Stimulated activated naive B cell treated with anti-CD40 and anti-IgM and Interleukin-4, amounts not matched to agents 10 μg/mL and 1 μg/mL and 100 μg/mL, for 72 hours (primary cell): Measurements from ENCODE around the gene PGBD1.

ENCODE experiments used
- ATAC-seq, 2 donors: fragments of 150-1000 bp; cut with Tn5 transposase; replicated peaks; 2 replicates each; pipeline ENCODE4 v1.10.0; 2021; ENCODE audit warnings: moderate library complexity in 1 of 2
- DNase-seq: peaks from one replicate; pipeline ENCODE4 v3.0.0; 2021
- H3K27ac Mint-ChIP-seq: one replicate; pipeline ENCODE4 v1.8.0; 2022; ENCODE audit warnings: mild to moderate bottlenecking, mixed read lengths
- H3K27me3 Mint-ChIP-seq, 2 donors: one replicate each; pipeline ENCODE4 v1.8.0; 2022; ENCODE audit warnings: mixed read lengths in 2 of 2
- H3K36me3 Mint-ChIP-seq, 2 donors: one replicate each; pipeline ENCODE4 v1.8.0; 2022; ENCODE audit warnings: mixed read lengths in 2 of 2, mild to moderate bottlenecking in 1 of 2
- H3K4me1 Mint-ChIP-seq, 2 donors: one replicate each; pipeline ENCODE4 v1.8.0; 2022; ENCODE audit warnings: mixed read lengths in 2 of 2, mild to moderate bottlenecking in 1 of 2
- H3K4me3 Mint-ChIP-seq, 2 donors: one replicate each; pipeline ENCODE4 v1.8.0; 2022; ENCODE audit warnings: mild to moderate bottlenecking in 2 of 2, mixed read lengths in 2 of 2, moderate library complexity in 1 of 2
- H3K9me3 Mint-ChIP-seq, 2 donors: one replicate each; pipeline ENCODE4 v1.8.0; 2022; ENCODE audit warnings: mixed read lengths in 2 of 2, mild to moderate bottlenecking in 1 of 2

PGBD1 gene

DNA sequence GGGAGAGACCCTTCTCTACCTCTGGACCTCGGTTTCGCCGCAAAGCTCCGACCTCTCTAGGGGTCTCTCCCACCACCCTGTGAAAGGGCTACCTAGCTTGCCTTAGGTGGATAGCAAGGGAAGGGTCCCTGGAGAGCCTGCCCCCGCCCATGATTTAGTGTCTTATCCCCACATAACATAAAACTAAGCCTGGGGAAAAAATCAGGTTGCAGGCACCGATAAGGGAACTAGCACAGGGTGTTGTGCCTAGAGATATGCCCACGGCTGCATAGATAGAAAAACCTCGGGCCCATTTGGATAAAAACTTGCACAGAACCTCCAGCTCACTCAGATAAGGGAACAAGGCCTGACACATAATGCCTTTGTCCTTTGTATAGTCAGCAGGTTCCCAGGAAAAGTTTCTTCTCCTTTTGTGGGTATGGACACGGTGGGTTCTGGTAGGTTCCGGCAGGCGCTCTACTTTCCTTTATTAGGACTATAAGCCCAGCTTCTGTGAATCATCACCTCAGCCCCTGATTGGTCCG, 53.7 kb downstream of the PGBD1 start:
- H3K27me3 Mint-ChIP-seq: no peaks in the 10 kb centered on the region
- H3K4me3 Mint-ChIP-seq: no peak overlapping the region
- DNase-seq: no peak
- peaks cover 0 to 3% of the 10 kb centered on the region in 2 donors for H3K9me3 Mint-ChIP-seq
- peaks cover 0 to under 1% of the 10 kb centered on the region in 2 donors for H3K36me3 Mint-ChIP-seq
- ATAC-seq: peak; percentile 1 to 3
- peaks cover 10 to 17% of the 10 kb centered on the region in 2 donors for H3K4me1 Mint-ChIP-seq
- H3K27ac Mint-ChIP-seq: no peak overlapping the region

DNA sequence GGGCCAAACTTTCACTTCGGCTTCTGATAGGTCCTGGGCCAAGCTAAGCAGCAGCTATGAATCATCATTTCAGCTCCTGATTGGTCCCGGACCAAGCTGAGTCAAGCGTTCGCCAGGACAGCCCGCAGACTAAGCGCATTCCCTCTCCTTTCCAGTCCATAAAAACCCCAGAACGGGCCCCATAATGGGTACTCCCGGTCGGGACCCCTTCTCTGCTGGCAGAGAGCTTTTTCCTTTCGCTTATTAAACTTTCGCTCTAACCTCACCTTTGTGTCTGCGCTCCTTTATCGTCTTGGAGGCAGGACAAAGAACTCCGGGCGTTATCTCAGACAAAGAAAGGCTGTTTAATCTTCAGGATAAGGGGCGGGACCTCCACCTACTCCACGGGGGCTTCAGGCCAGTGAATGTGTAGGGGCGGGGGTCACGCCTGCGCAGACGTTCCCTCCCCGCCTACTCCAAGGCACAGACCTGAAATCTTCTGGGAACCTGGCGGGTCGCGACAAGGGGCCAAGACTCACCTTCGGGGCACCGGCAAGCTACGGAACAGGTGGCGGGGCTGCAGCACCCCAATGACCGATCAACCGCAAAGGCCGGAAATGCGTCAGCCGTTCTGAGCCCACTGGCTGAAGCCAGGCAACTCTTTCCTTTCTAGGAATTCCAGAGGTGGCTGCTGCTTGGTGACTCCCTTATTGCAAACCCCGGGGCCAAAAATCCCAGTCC, 54.4 kb downstream of the PGBD1 start, which contains the start of gene ZSCAN31:
Gene ZSCAN31, minus strand, starts transcription at position 585 of the 720 bp plus-strand sequence. CDS start 6,465 bp downstream, outside the sequence.
- Mint-ChIP-seq H3K4me3 (no peak within 1 kb of the TSS), H3K36me3 (peaks cover 3 to 4% of the 10 kb centered on the region in 2 donors)
- ATAC-seq: peak; percentile 84

DNA sequence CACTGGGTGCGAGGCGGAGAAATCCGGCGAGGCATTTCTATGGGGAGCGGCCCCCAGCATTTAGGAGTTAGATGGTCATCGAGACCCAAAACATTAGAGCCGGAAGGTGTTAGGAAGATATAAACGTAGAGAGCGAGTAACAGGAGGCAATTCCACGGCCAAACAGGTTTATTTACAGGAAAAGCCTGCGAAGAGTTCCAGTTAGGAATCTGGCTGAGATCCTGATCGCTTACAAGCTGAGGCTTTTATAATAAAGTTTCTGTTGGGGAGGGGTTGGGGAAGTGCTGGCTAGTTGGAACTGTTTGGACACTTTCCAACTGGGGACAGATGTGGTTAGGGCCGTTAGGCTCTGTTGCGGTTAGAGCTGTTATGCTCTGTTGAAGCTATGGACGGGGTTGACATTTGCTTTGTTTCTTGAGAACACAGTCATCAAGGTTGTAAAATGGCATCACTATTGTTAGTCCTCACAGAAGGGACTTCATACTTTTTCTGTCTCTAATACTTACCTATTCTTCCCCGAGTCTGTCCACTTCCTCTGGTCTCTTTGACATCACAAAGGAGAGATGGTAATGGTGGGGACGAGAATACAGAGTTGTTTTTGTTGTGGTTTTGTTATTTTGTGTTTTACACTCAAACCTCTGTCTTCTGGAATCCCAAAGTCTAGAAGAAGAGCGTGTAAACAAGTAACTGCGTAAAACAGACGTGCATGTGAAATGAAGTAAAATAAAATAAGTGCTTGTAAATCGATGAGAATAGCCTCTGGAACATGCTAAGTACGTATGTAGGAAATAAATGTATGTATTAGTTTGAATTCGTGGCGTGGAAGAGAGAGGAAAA, 55.1 kb downstream of the PGBD1 start:
- Mint-ChIP-seq H3K27ac (no peak overlapping the region), H3K9me3 (peaks cover 0 to 8% of the 10 kb centered on the region in 2 donors), H3K4me1 (peaks cover 10 to 17% of the 10 kb centered on the region in 2 donors), H3K4me3 (no peak overlapping the region), H3K36me3 (peaks cover 3 to 4% of the 10 kb centered on the region in 2 donors), H3K27me3 (no peaks in the 10 kb centered on the region)
- peak; percentile 70 for DNase-seq
- ATAC-seq: peak; percentile 75 to 79

More for the DNA sequence above, 54.4 kb downstream of the PGBD1 start, which contains the start of gene ZSCAN31:
- Mint-ChIP-seq H3K9me3 (peaks cover 0 to 5% of the 10 kb centered on the region in 2 donors), H3K27ac (no peak within 1 kb of the TSS), H3K4me1 (peaks cover 10 to 17% of the 10 kb centered on the region in 2 donors), H3K27me3 (no peaks in the 10 kb centered on the region)
- peak; percentile 85 for DNase-seq

GRCh38 chr6:28337121-28337520, 55.7 kb downstream of the PGBD1 start:
- DNase-seq (no peak), ATAC-seq (no peak)
- Mint-ChIP-seq H3K36me3 (peaks cover 3 to 4% of the 10 kb centered on the region in 2 donors), H3K27me3 (no peaks in the 10 kb centered on the region), H3K27ac (no peak overlapping the region), H3K4me1 (peaks cover 10 to 17% of the 10 kb centered on the region in 2 donors), H3K9me3 (peaks cover 0 to 10% of the 10 kb centered on the region in 2 donors), H3K4me3 (no peak overlapping the region)

- no peaks in the 10 kb centered on the region for H3K4me1 Mint-ChIP-seq
- no peak for ATAC-seq
- DNase-seq: no peak
- peaks cover 0 to 6% of the 10 kb centered on the region in 2 donors for H3K9me3 Mint-ChIP-seq
- H3K36me3 Mint-ChIP-seq: peaks cover 3 to 4% of the 10 kb centered on the region in 2 donors
- H3K27ac Mint-ChIP-seq: no peak overlapping the region
- H3K27me3 Mint-ChIP-seq: peaks cover 3 to 6% of the 10 kb centered on the region in 2 donors
- no peak overlapping the region for H3K4me3 Mint-ChIP-seq
Observed at GRCh38 chr6:28340310-28341095, 59.1 kb downstream of the PGBD1 start.

GRCh38 chr6:28343898-28344677, 62.7 kb downstream of the PGBD1 start:
- DNase-seq (no peak), ATAC-seq (no peak)
- Mint-ChIP-seq H3K4me3 (no peak overlapping the region), H3K36me3 (peaks cover 3 to 4% of the 10 kb centered on the region in 2 donors), H3K27ac (no peak overlapping the region), H3K9me3 (peaks cover 0 to 6% of the 10 kb centered on the region in 2 donors), H3K27me3 (peaks cover 6 to 8% of the 10 kb centered on the region in 2 donors), H3K4me1 (no peaks in the 10 kb centered on the region)

DNA sequence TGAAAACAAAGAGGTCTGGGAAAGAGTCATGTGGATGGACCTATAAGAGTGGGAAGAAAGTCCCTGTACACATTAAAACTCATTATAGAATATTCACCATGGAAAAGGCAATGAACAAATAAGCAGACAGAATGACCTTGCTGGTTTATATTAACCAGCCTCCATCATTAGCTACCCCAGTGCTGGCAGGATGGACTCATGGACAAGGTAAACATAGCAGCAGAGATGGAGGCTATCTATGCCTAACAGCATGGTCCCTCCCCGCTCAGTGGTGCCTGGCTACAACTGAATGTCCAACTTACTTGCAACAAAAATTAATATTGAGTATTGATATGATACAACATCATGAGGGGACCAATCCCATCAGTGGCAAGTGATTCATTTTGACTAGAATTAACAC, 63.8 kb downstream of the PGBD1 start:
- Mint-ChIP-seq H3K9me3 (peaks cover 0 to 6% of the 10 kb centered on the region in 2 donors), H3K27me3 (peaks cover 6 to 8% of the 10 kb centered on the region in 2 donors), H3K36me3 (peaks cover 4 to 7% of the 10 kb centered on the region in 2 donors), H3K27ac (no peak overlapping the region), H3K4me3 (no peak overlapping the region), H3K4me1 (peaks cover 0 to 1% of the 10 kb centered on the region in 2 donors)
- DNase-seq: no peak
- no peak for ATAC-seq

- Mint-ChIP-seq H3K4me3 (no peak overlapping the region), H3K27me3 (peaks cover 6 to 8% of the 10 kb centered on the region in 2 donors), H3K9me3 (peaks cover 0 to 2% of the 10 kb centered on the region in 2 donors), H3K27ac (peak overlapping the region; percentile 11), H3K4me1 (peaks cover 4 to 18% of the 10 kb centered on the region in 2 donors), H3K36me3 (peaks cover 2 to 3% of the 10 kb centered on the region in 2 donors)
- ATAC-seq (no peak), DNase-seq (no peak)
Observed at GRCh38 chr6:28347119-28347518, 65.7 kb downstream of the PGBD1 start.

- DNase-seq (no peak), ATAC-seq (peak; percentile 17 to 20)
- Mint-ChIP-seq H3K36me3 (peaks cover 2 to 8% of the 10 kb centered on the region in 2 donors), H3K27ac (peak overlapping the region; percentile 97), H3K27me3 (peaks cover 3 to 6% of the 10 kb centered on the region in 2 donors), H3K4me3 (peak overlapping the region; percentile 95 to 99), H3K9me3 (peaks cover 0 to 2% of the 10 kb centered on the region in 2 donors), H3K4me1 (peaks cover 9 to 35% of the 10 kb centered on the region in 2 donors)
Observed at GRCh38 chr6:28349344-28349891, 68.0 kb downstream of the PGBD1 start.

DNA sequence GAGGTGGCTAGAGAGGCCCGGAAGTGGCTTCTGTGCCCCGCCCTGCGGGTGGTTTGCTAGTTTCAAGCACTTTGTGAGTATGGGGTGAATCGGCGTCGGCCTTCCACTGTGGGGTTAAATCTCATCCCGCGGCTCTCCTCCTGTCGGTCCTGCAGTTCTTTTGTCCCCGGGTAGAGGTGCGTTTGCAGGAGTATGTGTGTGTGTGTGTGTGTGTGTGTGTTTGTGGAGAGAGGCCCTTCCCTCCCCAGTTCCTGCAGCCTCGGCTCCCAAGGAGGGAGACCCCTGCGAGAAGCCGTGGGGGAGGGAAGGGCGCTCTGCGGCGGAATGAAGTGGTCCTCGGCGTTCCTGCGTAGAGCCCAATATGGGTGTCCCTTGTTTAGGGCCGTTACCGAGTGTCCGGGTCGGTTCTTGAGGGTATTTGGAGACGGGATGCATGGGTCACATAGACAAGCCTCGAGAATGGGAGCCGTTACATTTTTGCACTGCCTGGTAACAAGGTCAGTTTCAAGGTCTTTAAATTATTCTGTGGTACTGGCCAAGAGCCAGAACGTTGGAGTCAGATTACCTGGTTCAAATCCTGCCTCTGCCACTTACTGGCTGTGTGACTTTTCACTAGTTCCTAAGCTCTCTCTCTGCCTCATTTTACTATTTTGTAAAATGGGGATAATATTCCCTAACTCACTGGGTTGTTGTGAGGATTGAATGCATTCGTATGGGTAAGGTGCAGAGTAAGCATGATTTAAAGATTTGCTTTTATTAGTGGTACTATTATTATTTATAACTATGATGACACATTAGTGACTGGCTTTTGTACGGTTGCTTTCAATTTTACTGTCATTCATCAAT, 68.7 kb downstream of the PGBD1 start, which contains the start of gene ZKSCAN3:
Gene ZKSCAN3, plus strand, starts transcription at position 56 of the 846 bp plus-strand sequence. CDS start 9,640 bp downstream, outside the sequence.
- H3K27me3 Mint-ChIP-seq: peaks cover 0 to 5% of the 10 kb centered on the region in 2 donors
- H3K9me3 Mint-ChIP-seq: peaks cover 0 to 2% of the 10 kb centered on the region in 2 donors
- H3K27ac Mint-ChIP-seq: peak within 1 kb of the TSS; percentile 97
- peak; percentile 100 for ATAC-seq
- H3K4me3 Mint-ChIP-seq: peak within 1 kb of the TSS; percentile 95 to 99
- peaks cover 9 to 35% of the 10 kb centered on the region in 2 donors for H3K4me1 Mint-ChIP-seq
- peaks cover 2 to 8% of the 10 kb centered on the region in 2 donors for H3K36me3 Mint-ChIP-seq
- peak; percentile 76 for DNase-seq

GRCh38 chr6:28351087-28351486, 69.7 kb downstream of the PGBD1 start:
- Mint-ChIP-seq H3K4me3 (peak overlapping the region in 1 of 2 donors; percentile 95), H3K4me1 (peaks cover 14 to 45% of the 10 kb centered on the region in 2 donors), H3K9me3 (peaks cover 0 to 2% of the 10 kb centered on the region in 2 donors), H3K27ac (no peak overlapping the region), H3K27me3 (peaks cover 0 to 5% of the 10 kb centered on the region in 2 donors), H3K36me3 (peaks cover 2 to 8% of the 10 kb centered on the region in 2 donors)
- ATAC-seq (no peak), DNase-seq (no peak)

- Mint-ChIP-seq H3K4me3 (peak overlapping the region; percentile 4 to 34), H3K27me3 (peaks cover 0 to 5% of the 10 kb centered on the region in 2 donors), H3K9me3 (peaks cover 0 to 2% of the 10 kb centered on the region in 2 donors), H3K27ac (no peak overlapping the region), H3K4me1 (peaks cover 17 to 49% of the 10 kb centered on the region in 2 donors), H3K36me3 (peaks cover 2 to 8% of the 10 kb centered on the region in 2 donors)
- DNase-seq (no peak), ATAC-seq (no peak)
Observed at GRCh38 chr6:28351493-28351925, 70.1 kb downstream of the PGBD1 start.
